Midbrain (tissue), 1 donor: ENCODE results near the gene ADTRP.
"Not testable (repeated sequence)": the region's sequence is repeated elsewhere in the genome, so short reads cannot be mapped to it uniquely, and the experiment has no call there.

Experiments
- DNase-seq: peaks from one replicate; lab custom pipeline; 2025; lab: John Stamatoyannopoulos, UW

Gene ADTRP

GRCh38 chr6:11803591-11803971, 25.0 kb upstream of the ADTRP start:
- DNase-seq, result no peak

DNA sequence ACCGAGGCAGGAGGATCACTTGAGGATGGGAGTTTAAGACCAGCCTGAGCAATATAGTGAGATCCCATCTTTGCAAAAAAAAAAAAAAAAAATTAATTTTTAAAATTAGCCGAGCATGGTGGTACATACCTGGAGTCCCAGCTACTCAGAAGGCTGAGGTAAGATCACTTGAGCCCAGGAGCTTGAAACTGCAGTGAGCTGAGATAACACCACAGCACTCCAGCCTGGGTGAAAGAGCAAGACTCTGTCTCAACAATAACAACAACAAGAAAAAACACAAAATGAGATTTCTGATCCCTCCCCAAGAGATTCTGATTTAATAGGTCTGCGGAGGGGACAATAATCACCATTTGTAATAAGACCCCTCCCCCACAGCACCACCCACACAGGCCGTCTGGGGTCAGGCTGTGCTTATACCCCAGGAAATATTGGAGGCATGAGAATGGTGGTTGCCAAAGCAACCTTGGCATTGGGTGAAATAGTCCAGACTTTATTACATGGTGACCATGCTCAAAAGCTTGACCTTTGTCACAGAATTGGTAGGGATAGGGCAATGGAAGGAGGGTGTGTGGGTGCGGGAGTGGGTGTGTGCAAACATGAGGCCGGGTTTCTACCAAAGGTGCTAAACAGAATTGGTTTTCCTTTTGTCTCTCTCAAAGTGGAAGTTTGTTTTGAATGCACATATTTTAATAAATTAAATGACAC, 24.4 kb upstream of the ADTRP start:
- DNase-seq, result no peak

GRCh38 chr6:11800531-11800930, 21.9 kb upstream of the ADTRP start:
- not testable (repeated sequence) for DNase-seq

GRCh38 chr6:11798538-11798937, 19.9 kb upstream of the ADTRP start:
- DNase-seq, result no peak

DNA sequence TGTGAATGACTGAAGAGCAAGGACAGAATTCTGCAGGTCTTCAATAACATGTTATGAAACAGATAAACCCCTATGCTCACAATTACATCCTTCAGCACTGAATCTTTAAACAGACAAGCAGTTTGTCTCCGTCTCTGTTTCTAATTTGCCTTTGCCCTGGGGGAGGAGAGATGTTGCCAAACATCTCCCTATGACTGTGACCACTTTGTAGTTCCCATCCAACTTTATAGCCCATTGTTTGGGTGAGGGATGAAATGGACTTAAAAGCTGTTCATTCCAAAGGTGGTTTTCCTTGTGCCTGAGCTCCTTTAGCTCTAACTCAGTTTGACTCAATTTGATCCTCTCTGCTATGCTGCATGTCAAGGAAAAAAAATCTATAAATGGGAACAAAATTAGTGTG, 19.5 kb upstream of the ADTRP start:
- DNase-seq, result no peak

GRCh38 chr6:11796829-11797228, 18.2 kb upstream of the ADTRP start:
- no peak for DNase-seq

DNA sequence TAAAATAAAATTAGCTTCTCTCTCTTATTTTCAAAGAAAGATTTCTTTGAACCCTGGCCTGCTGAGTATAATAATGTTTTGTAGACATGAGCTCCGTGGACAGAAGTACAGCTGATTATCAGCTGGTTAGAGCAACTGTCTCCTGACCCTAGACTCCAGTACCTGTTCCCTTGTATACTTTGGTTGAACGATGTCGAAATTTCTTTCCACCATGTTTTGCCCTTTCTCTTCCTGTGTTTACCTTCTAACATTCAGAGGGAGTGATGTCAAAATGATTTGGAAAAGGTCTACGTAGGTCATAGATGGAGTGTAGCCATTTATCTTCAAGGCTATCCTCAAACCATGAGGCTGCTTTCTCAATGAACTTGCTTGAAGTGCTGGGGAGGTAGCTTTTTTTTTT, 16.8 kb upstream of the ADTRP start:
- no peak for DNase-seq

DNA sequence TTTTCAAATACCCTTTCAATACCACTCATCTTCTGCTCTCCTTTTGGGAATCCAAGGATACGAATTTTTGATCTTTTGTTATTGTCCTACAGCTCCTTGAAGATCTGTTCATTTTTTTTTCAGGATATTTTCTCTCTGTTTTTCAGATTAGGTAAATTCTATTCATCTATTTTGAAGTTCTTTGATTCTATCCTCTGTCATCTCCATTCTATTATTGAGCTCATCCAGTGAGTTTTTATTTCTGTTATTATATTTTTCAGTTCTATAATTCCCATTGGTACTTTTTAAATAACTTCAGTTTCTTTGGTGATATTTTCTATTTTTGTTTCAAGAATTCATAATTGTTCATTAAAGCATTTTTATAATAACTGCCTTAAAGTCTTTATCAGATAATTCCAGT, 14.7 kb upstream of the ADTRP start:
- no peak for DNase-seq

DNA sequence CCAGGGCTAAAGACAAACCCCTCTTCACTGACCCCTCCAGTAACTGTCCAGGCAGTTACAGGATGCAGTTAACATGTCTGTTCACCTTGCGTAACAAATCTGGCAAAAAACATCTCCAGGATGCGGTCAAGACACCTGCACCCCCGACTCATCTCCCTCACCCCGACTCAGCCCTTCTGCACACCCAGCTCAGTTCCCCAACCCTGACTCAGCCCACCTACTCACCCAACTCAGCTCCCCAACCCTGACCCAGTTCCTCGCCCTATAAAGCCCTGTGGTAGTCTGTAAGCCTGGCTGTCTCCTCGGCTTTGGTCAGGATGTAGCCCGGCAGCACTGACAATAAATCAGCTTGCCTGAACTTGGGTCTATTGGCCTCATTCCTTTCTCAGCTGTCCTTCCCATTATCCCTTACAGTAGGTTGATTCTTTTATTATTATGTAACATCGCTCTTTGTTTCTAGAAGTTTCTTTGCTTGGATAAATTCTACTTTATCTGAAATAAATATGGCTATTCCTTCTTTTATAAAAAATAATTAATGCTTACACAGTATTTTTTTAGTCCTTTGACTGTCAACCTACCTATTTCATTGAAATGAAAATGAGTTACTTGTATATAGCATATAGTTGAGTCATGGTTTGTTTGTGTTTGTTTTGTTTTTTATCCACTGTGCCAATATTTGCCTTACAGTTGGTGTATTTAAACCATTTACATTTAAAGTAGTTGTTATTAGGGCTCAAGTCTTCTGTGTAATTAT, 12.9 kb upstream of the ADTRP start:
- DNase-seq, result no peak

DNA sequence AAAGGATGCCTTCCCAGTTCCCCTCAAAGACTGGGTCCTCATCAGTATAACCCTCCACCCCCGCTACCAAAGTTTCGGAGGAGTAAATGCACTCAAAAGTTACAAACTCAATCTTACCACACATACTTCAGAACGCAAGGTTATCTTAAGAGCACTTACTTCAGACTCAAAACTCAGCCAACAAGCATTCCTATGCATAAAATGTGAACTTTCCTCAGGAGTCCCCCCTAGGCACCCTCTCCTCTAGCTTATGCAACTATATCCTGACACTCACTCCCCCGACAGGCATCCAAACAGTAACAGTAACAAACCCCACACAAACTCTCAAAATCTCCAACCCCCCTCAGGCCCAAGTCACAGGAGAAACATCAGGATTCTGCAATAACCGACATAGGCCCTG, 11.1 kb upstream of the ADTRP start:
- no peak for DNase-seq

GRCh38 chr6:11788043-11788442, 9.4 kb upstream of the ADTRP start:
- DNase-seq, result no peak

GRCh38 chr6:11785774-11786579, 7.4 kb upstream of the ADTRP start:
- DNase-seq, result no peak

- no peak for DNase-seq
Measured at GRCh38 chr6:11785415-11785773, 6.8 kb upstream of the ADTRP start.

DNA sequence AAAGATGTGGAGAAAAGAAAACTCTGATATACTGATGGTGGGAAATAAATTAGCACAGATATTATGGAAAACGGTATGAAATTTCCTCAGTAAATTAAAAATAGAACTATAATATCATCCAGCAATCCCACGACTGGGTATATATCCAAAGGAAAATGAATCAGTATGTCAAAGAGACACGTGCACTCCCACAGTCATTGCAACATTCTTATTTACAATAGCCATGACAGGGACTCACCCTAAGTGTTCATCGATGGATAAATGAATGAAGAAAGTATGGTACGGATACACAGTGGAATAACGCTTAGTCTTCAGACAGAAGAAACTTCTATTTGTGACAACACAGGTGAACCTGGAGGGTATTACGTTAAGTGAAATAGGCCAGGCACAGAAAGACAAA, 5.7 kb upstream of the ADTRP start:
- no peak for DNase-seq

DNA sequence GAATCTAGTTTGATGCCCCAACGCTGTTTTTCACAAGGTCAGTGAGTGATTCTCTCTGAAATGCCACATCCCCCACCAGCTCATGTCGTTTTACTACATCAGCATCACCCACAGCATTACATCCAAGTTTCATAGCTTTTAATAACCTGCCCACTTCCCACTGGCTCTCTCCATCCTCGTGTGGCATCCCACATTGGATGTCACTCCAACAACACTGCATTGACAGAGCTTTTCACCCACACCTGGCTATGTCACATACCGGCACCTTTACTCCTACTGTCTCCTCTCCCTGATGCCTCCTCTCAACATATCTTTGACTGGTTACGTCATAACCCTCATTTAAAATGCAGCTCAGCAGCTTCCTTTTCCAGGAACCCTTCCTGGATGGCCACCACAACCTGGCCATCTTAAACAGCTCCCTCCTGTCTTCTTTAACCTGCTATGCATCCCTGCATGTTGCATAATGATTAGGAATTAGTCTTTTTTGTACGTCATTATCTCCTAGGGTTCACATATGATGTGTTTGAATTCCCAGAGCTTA, 5.0 kb upstream of the ADTRP start:
- DNase-seq, result no peak

GRCh38 chr6:11782524-11782923, 3.9 kb upstream of the ADTRP start:
- no peak for DNase-seq

GRCh38 chr6:11780097-11780428, 1.5 kb upstream of the ADTRP start:
- no peak for DNase-seq

GRCh38 chr6:11779329-11780096, 910 bp upstream of the ADTRP start:
- peak; percentile 32 for DNase-seq

GRCh38 chr6:11778036-11778435, 567 bp downstream of the ADTRP start:
- DNase-seq, result no peak

- DNase-seq, result no peak
Measured at GRCh38 chr6:11775791-11776409, 2.7 kb downstream of the ADTRP start.

- no peak for DNase-seq
Measured at GRCh38 chr6:11774426-11774825, 4.2 kb downstream of the ADTRP start.

DNA sequence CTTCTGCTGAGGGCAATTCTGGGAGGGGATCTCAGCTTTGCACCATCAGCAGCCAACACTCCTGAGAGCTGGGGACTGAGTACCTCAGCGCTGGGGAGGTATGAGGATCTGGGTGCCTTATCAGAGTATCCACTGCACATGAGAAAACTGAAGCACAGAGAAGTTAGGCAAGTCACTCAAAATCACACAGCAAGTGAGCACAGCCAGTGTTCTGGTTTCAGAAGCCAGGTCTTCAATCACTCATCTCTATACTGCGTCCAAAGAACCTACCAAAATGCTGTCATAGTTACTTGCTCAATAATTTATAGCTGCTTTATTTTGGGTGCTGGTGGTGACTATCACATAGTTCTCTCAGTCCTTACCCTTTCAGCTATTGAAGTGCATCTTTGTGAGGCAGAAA, 5.0 kb downstream of the ADTRP start:
- DNase-seq, result no peak
